HEK293T (cell line): Measurements from ENCODE around the gene ZNF521.

Experiments used
- BHLHE40 ChIP-seq: fragments of 450-650 bp; IDR thresholded peaks from 2 replicates; pipeline ENCODE4 v1.6.1; 2016; ENCODE audit warnings: mild to moderate bottlenecking, moderate library complexity, borderline replicate concordance
- ELF4 ChIP-seq: fragments of 450-650 bp; IDR thresholded peaks from 2 replicates; pipeline ENCODE4 v1.6.1; 2017; ENCODE audit warnings: antibody characterized with exemption
- LEF1 ChIP-seq: fragments of 450-650 bp; IDR thresholded peaks from 2 replicates; pipeline ENCODE4 v1.6.1; 2017; ENCODE audit warnings: mild to moderate bottlenecking, borderline replicate concordance

- no peak for TF ChIP-seq BHLHE40
- no peak for TF ChIP-seq LEF1
- TF ChIP-seq ELF4 = no peak
Observed at GRCh38 chr18:25074925-25075324, 277.0 kb downstream of the ZNF521 start.
